Measurements from ENCODE around the gene HACE1.

GRCh38 chr6:104686550-104687175, 173.1 kb downstream of the HACE1 start:
- TF ChIP-seq TAF1 (IDR thresholded peaks at IDR 0.05; ENCODE audit: low read depth) (no peak), EP300 (IDR thresholded peaks at IDR 0.05; ENCODE audit: borderline replicate concordance) (no peak), FOXM1 (IDR thresholded peaks at IDR 0.05; ENCODE audit: borderline replicate concordance, low read depth) (no peak), TEAD4 (IDR thresholded peaks at IDR 0.05) (no peak), REST (IDR thresholded peaks at IDR 0.05; ENCODE audit: low read depth) (no peak), YY1 (IDR thresholded peaks at IDR 0.05; ENCODE audit: low read depth) (no peak), RAD21 (IDR thresholded peaks at IDR 0.05; ENCODE audit: low read depth) (no peak), CEBPB (IDR thresholded peaks at IDR 0.05) (no peak), CREB1 (IDR thresholded peaks at IDR 0.05; ENCODE audit: low read depth) (no peak), NFIC (IDR thresholded peaks at IDR 0.05) (no peak)
- TF ChIP-seq, protein P1, sequence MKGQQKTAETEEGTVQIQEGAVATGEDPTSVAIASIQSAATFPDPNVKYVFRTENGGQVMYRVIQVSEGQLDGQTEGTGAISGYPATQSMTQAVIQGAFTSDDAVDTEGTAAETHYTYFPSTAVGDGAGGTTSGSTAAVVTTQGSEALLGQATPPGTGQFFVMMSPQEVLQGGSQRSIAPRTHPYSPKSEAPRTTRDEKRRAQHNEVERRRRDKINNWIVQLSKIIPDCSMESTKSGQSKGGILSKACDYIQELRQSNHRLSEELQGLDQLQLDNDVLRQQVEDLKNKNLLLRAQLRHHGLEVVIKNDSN (IDR thresholded peaks at IDR 0.05) = 0 out of 2 replicates have a peak, but pooled peaks have one; percentile 8
- TF ChIP-seq, protein P2, sequence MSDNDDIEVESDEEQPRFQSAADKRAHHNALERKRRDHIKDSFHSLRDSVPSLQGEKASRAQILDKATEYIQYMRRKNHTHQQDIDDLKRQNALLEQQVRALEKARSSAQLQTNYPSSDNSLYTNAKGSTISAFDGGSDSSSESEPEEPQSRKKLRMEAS (IDR thresholded peaks at IDR 0.05) = no peak
